NCI-H1694 treated with DMSO at 0.1 percent for 48 hours (cell line): ENCODE measurements around the gene SNUPN.
"Not testable (repeated sequence)": the region's sequence is repeated elsewhere in the genome, so short reads cannot be mapped to it uniquely, and the experiment has no call there.

Experiments
- DNase-seq: peaks from one replicate; lab custom pipeline; 2025; lab: John Stamatoyannopoulos, UW

The SNUPN gene

GRCh38 chr15:75637245-75638009 lies 11.9 kb upstream of the SNUPN start:
- no peak for DNase-seq

GRCh38 chr15:75636026-75636425 lies 10.5 kb upstream of the SNUPN start:
- no peak for DNase-seq

GRCh38 chr15:75633922-75634321 lies 8.4 kb upstream of the SNUPN start:
- not testable (repeated sequence) for DNase-seq

- DNase-seq: no peak
Measured at GRCh38 chr15:75631935-75632334, 6.4 kb upstream of the SNUPN start.

GRCh38 chr15:75622505-75622904 lies 3.0 kb downstream of the SNUPN start:
- DNase-seq: no peak

GRCh38 chr15:75620841-75621391 lies 4.6 kb downstream of the SNUPN start:
- DNase-seq: no peak

GRCh38 chr15:75620058-75620820 lies 5.3 kb downstream of the SNUPN start:
- DNase-seq: no peak

- no peak for DNase-seq
Measured at GRCh38 chr15:75616766-75617165, 8.8 kb downstream of the SNUPN start.

GRCh38 chr15:75606711-75607699 lies 18.5 kb downstream of the SNUPN start:
- DNase-seq: no peak

- no peak for DNase-seq
Measured at GRCh38 chr15:75606026-75606425, 19.5 kb downstream of the SNUPN start.

- no peak for DNase-seq
Measured at GRCh38 chr15:75599401-75599800, 26.1 kb downstream of the SNUPN start.

GRCh38 chr15:75598361-75598760 lies 27.2 kb downstream of the SNUPN start:
- no peak for DNase-seq

GRCh38 chr15:75597667-75598341 lies 27.7 kb downstream of the SNUPN start:
- DNase-seq: no peak

- no peak for DNase-seq
Measured at GRCh38 chr15:75596703-75597345, 28.7 kb downstream of the SNUPN start.

GRCh38 chr15:75594276-75594675 lies 31.2 kb downstream of the SNUPN start:
- no peak for DNase-seq

GRCh38 chr15:75591655-75592364 lies 33.7 kb downstream of the SNUPN start:
- no peak for DNase-seq

- DNase-seq: no peak
Measured at GRCh38 chr15:75590239-75590638, 35.3 kb downstream of the SNUPN start.

GRCh38 chr15:75589071-75589470 lies 36.5 kb downstream of the SNUPN start:
- no peak for DNase-seq

- not testable (repeated sequence) for DNase-seq
Measured at GRCh38 chr15:75586422-75586821, 39.1 kb downstream of the SNUPN start.

GRCh38 chr15:75584121-75584520 lies 41.4 kb downstream of the SNUPN start:
- DNase-seq: no peak
